ENCODE measurements around the gene PPP2R1B. TPM values are rescaled to one million over a fixed set of nuclear protein-coding genes. Genes with fewer than 3 reads are reported as not detected.

Gene PPP2R1B
- total and polyA plus RNA-seq, 2 donors (not counting 1 experiment from before 2014, with no cell fraction given), result 8.2 to 37.0 TPM

DNA sequence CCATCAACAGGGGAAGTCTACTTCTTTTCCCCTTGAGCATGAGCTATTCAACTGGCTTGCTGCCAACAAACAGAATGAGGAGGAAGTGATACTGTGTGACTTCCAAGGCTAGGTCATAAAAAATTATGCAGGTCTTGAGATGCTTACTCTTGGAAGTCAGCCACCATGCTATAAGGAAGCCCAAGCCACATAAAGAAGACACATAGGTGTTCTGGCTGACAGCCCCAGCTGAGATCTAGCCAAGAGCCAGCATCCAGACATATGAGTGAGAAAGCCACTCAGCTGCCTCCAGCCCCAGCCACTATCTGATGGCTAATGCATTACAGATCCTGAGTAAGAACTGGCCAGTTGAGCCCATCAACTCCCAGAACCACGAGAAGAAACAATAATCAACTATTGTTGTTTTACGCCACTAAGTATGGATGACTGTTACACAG lies 31.0 kb upstream of the PPP2R1B start:
- Histone ChIP-seq H2AFZ (ENCODE audit: insufficient read depth, low read depth, low read length, poor library complexity, severe bottlenecking) (no peak overlapping the region), H3K27me3 (replicated peaks in 1 of 4; ENCODE audit: control extremely low read depth in 1 of 4, control insufficient read depth in 3 of 4, insufficient read depth in 4 of 4, low read length in 3 of 4) (no peaks in the 10 kb centered on the region), H4K20me1 (ENCODE audit: control insufficient read depth, insufficient read depth, low read length, poor library complexity, severe bottlenecking) (no peaks in the 10 kb centered on the region), H3K79me2 (ENCODE audit: control insufficient read depth, insufficient read depth, low read length) (no peaks in the 10 kb centered on the region), H3K36me3 (replicated peaks in 1 of 2; ENCODE audit: control extremely low read depth in 1 of 2, control insufficient read depth in 1 of 2, extremely low read depth in 1 of 2, insufficient read depth in 2 of 2, low read length in 1 of 2) (peaks cover 6 to 11% of the 10 kb centered on the region in 2 experiments), H3K27ac (ENCODE audit: low read length in 2 of 2) (peak overlapping the region in 1 of 2 donors; percentile 5), H3K4me3 (ENCODE audit: control extremely low read depth in 1 of 5, extremely low read depth in 1 of 5, insufficient read depth in 1 of 5, low read depth in 2 of 5, low read length in 4 of 5) (no peak overlapping the region), H3K9me3 (ENCODE audit: control extremely low read depth in 1 of 3, control insufficient read depth in 2 of 3, insufficient read depth in 1 of 3, low read length in 2 of 3) (peaks cover 5 to 13% (median 11%) of the 10 kb centered on the region in 3 donors), H3K9ac (ENCODE audit: low read length) (no peak overlapping the region), H3K4me2 (replicated peaks; ENCODE audit: low read depth, low read length, poor library complexity, severe bottlenecking) (no peak overlapping the region), H3K4me1 (ENCODE audit: control insufficient read depth in 2 of 2, insufficient read depth in 2 of 2, low read length in 2 of 2) (no peaks in the 10 kb centered on the region)
- no CpG with 5 or more reads among the region's 2 CpGs for WGBS (ENCODE audit: insufficient coverage)
- no peaks in the 10 kb centered on the region for H3K27me3 Mint-ChIP-seq
- ChIA-PET POLR2A (no interaction called here), CTCF (interaction anchor here (1.2 kb wide), 3 partner anchors 20 to 210 kb away, joined by 3 to 9 read pairs (median 6); no protein-coding TSS in a partner anchor)
- DNase-seq, result peak; percentile 58
- peak; percentile 43 for ATAC-seq (ENCODE audit: low read depth)
- H3K4me1 Mint-ChIP-seq, result peaks cover 12% of the 10 kb centered on the region
- intact Hi-C loops (cut with micrococcal nuclease), result no loop called here
- no peak overlapping the region for H3K27ac Mint-ChIP-seq
- no peak overlapping the region for H3K4me3 Mint-ChIP-seq
- TF ChIP-seq, protein P1, sequence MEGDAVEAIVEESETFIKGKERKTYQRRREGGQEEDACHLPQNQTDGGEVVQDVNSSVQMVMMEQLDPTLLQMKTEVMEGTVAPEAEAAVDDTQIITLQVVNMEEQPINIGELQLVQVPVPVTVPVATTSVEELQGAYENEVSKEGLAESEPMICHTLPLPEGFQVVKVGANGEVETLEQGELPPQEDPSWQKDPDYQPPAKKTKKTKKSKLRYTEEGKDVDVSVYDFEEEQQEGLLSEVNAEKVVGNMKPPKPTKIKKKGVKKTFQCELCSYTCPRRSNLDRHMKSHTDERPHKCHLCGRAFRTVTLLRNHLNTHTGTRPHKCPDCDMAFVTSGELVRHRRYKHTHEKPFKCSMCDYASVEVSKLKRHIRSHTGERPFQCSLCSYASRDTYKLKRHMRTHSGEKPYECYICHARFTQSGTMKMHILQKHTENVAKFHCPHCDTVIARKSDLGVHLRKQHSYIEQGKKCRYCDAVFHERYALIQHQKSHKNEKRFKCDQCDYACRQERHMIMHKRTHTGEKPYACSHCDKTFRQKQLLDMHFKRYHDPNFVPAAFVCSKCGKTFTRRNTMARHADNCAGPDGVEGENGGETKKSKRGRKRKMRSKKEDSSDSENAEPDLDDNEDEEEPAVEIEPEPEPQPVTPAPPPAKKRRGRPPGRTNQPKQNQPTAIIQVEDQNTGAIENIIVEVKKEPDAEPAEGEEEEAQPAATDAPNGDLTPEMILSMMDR (IDR thresholded peaks at IDR 0.05), result no peak
- TF ChIP-seq EZH2 (IDR thresholded peaks at IDR 0.05; ENCODE audit: borderline replicate concordance, insufficient read depth, low read depth, low read length, poor library complexity, severe bottlenecking), result no peak
- H3K9me3 Mint-ChIP-seq (ENCODE audit: insufficient read depth), result peaks cover 6% of the 10 kb centered on the region

DNA sequence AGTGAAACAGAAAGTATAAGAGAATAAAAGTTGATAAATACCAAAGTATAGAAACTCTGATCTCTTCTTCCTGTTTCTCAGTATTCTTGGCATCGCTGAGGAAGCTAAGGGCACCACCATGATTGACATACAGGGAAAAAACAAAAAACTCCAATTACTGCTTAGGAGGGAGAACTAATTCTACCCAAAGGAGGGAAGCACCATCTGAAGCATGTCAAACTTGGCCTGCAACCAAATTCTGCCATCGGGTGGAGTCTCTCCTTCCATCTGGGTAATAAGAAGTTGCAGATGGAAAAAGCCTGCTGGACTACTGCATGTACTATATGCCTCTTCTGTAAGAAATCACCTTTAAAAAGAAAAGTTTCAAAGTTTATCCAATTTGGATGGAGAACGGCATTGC lies 30.5 kb upstream of the PPP2R1B start:
- Histone ChIP-seq H4K20me1 (ENCODE audit: control insufficient read depth, insufficient read depth, low read length, poor library complexity, severe bottlenecking) (no peaks in the 10 kb centered on the region), H3K9me3 (ENCODE audit: control extremely low read depth in 1 of 3, control insufficient read depth in 2 of 3, insufficient read depth in 1 of 3, low read length in 2 of 3) (peaks cover 5 to 13% (median 11%) of the 10 kb centered on the region in 3 donors), H3K4me3 (ENCODE audit: control extremely low read depth in 1 of 5, extremely low read depth in 1 of 5, insufficient read depth in 1 of 5, low read depth in 2 of 5, low read length in 4 of 5) (no peak overlapping the region), H3K9ac (ENCODE audit: low read length) (no peak overlapping the region), H3K79me2 (ENCODE audit: control insufficient read depth, insufficient read depth, low read length) (no peaks in the 10 kb centered on the region), H3K4me2 (replicated peaks; ENCODE audit: low read depth, low read length, poor library complexity, severe bottlenecking) (no peak overlapping the region), H3K27ac (ENCODE audit: low read length in 2 of 2) (no peak overlapping the region), H3K4me1 (ENCODE audit: control insufficient read depth in 2 of 2, insufficient read depth in 2 of 2, low read length in 2 of 2) (no peaks in the 10 kb centered on the region), H2AFZ (ENCODE audit: insufficient read depth, low read depth, low read length, poor library complexity, severe bottlenecking) (no peak overlapping the region), H3K27me3 (replicated peaks in 1 of 4; ENCODE audit: control extremely low read depth in 1 of 4, control insufficient read depth in 3 of 4, insufficient read depth in 4 of 4, low read length in 3 of 4) (no peaks in the 10 kb centered on the region), H3K36me3 (replicated peaks in 1 of 2; ENCODE audit: control extremely low read depth in 1 of 2, control insufficient read depth in 1 of 2, extremely low read depth in 1 of 2, insufficient read depth in 2 of 2, low read length in 1 of 2) (peaks cover 6 to 7% of the 10 kb centered on the region in 2 experiments)
- ChIA-PET POLR2A (no interaction called here), CTCF (interaction anchor here (1.2 kb wide), 2 partner anchors 45 to 210 kb away, joined by 3 to 6 read pairs; no protein-coding TSS in a partner anchor)
- H3K4me1 Mint-ChIP-seq, result peaks cover 12% of the 10 kb centered on the region
- TF ChIP-seq, protein P1 (IDR thresholded peaks at IDR 0.05), result no peak
- TF ChIP-seq EZH2 (IDR thresholded peaks at IDR 0.05; ENCODE audit: borderline replicate concordance, insufficient read depth, low read depth, low read length, poor library complexity, severe bottlenecking), result no peak
- 100% methylated on average over 1 of the region's 3 CpGs for WGBS (ENCODE audit: insufficient coverage)
- no peaks in the 10 kb centered on the region for H3K27me3 Mint-ChIP-seq
- no peak overlapping the region for H3K27ac Mint-ChIP-seq
- no peak for DNase-seq
- ATAC-seq (ENCODE audit: low read depth), result no peak
- intact Hi-C loops (cut with micrococcal nuclease), result no loop called here
- peaks cover 6% of the 10 kb centered on the region for H3K9me3 Mint-ChIP-seq (ENCODE audit: insufficient read depth)
- H3K4me3 Mint-ChIP-seq, result no peak overlapping the region
